WERI-Rb-1 (cell line): ENCODE data around the gene RPS4Y2.

Experiments used
- DNase-seq: peaks from one replicate; pipeline ENCODE4 v3.0.0-alpha.2; 2020
- H3K27ac ChIP-seq: fragments of 250-450 bp; sonication (Bioruptor Pico); 2 replicates; pipeline ENCODE4 v1.5.1; 2020; ENCODE audit warnings: mild to moderate bottlenecking, moderate library complexity
- H3K27me3 ChIP-seq: fragments of 250-450 bp; sonication (Bioruptor Pico); 2 replicates; pipeline ENCODE4 v1.5.1; 2021; ENCODE audit warnings: mild to moderate bottlenecking, low read depth, moderate library complexity; ENCODE audit not compliant: insufficient read depth, severe bottlenecking
- H3K36me3 ChIP-seq: fragments of 250-450 bp; sonication (Bioruptor Pico); 2 replicates; pipeline ENCODE4 v1.5.1; 2020; ENCODE audit warnings: mild to moderate bottlenecking, moderate library complexity
- H3K4me3 ChIP-seq: 2 replicates; pipeline ENCODE4 v1.5.1; 2011; ENCODE audit warnings: low read depth, mild to moderate bottlenecking, control low read depth, low read length
- H3K9me3 ChIP-seq: fragments of 250-450 bp; sonication (Bioruptor Pico); 2 replicates; pipeline ENCODE4 v1.5.1; 2021; ENCODE audit warnings: mild to moderate bottlenecking, moderate library complexity; ENCODE audit not compliant: severe bottlenecking
- TF ChIP-seq, protein P1 (sequence below): IDR thresholded peaks from 2 replicates; pipeline ENCODE4 v1.5.1; 2011; ENCODE audit warnings: low read depth, mild to moderate bottlenecking, control low read depth, inconsistent platforms, low read length

RPS4Y2 gene

DNA sequence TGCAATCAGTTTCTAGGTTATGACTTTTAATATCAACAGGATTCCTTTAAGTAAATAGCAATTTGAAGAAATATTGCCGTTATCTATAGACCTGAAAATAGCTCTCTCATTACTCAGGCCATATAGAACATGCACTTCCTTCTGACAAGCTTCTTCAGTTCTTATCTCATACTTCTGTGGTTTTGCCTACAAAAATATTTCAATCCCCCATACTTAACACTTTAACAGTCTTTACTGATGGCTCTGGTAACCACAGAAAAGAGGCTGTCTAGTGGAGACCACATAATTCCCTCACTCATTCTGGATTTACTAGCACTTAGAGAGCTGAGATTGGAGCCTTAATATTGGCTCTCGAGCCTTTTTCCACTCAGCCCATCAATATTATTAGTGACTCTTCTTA, 46.8 kb downstream of the RPS4Y2 start:
- H3K27me3 ChIP-seq, result no peaks in the 10 kb centered on the region
- no peak for DNase-seq
- TF ChIP-seq, protein P1, sequence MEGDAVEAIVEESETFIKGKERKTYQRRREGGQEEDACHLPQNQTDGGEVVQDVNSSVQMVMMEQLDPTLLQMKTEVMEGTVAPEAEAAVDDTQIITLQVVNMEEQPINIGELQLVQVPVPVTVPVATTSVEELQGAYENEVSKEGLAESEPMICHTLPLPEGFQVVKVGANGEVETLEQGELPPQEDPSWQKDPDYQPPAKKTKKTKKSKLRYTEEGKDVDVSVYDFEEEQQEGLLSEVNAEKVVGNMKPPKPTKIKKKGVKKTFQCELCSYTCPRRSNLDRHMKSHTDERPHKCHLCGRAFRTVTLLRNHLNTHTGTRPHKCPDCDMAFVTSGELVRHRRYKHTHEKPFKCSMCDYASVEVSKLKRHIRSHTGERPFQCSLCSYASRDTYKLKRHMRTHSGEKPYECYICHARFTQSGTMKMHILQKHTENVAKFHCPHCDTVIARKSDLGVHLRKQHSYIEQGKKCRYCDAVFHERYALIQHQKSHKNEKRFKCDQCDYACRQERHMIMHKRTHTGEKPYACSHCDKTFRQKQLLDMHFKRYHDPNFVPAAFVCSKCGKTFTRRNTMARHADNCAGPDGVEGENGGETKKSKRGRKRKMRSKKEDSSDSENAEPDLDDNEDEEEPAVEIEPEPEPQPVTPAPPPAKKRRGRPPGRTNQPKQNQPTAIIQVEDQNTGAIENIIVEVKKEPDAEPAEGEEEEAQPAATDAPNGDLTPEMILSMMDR, result no peak
- H3K4me3 ChIP-seq, result no peak overlapping the region
- no peaks in the 10 kb centered on the region for H3K36me3 ChIP-seq
- no peak overlapping the region for H3K27ac ChIP-seq
- H3K9me3 ChIP-seq, result no peaks in the 10 kb centered on the region

DNA sequence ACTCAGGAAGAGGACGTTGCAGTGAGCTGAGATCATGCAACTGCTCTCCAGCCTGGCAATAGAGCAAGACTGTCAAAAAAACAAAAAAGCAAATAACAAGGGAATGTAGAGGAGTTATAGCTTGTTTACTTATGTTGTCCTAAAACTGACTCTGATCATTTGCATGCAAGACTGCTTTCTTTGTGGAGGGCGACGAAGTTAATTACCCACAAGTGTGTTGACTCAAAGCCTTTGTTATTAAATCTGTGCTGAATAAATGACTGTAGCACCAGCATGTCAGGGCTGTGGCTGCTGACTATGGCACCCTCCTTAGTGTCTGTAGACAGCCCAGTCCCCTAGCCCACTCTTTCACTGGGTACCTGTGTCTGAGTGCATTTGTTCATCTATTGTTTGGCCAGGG, 50.3 kb downstream of the RPS4Y2 start:
- Histone ChIP-seq H3K4me3 (no peak overlapping the region), H3K27ac (no peak overlapping the region), H3K36me3 (no peaks in the 10 kb centered on the region), H3K27me3 (no peaks in the 10 kb centered on the region), H3K9me3 (no peaks in the 10 kb centered on the region)
- no peak for DNase-seq
- TF ChIP-seq, protein P1, result no peak

GRCh38 chrY:20813459-20813858, 57.6 kb downstream of the RPS4Y2 start:
- TF ChIP-seq, protein P1, result no peak
- Histone ChIP-seq H3K9me3 (no peaks in the 10 kb centered on the region), H3K27ac (no peak overlapping the region), H3K27me3 (no peaks in the 10 kb centered on the region), H3K4me3 (no peak overlapping the region), H3K36me3 (no peaks in the 10 kb centered on the region)
- DNase-seq, result no peak

- Histone ChIP-seq H3K36me3 (no peaks in the 10 kb centered on the region), H3K9me3 (no peaks in the 10 kb centered on the region), H3K27ac (no peak overlapping the region), H3K4me3 (no peak overlapping the region), H3K27me3 (no peaks in the 10 kb centered on the region)
- no peak for DNase-seq
- TF ChIP-seq, protein P1, result no peak
Measured at GRCh38 chrY:20814794-20815193, 58.9 kb downstream of the RPS4Y2 start.

GRCh38 chrY:20817067-20817466, 61.2 kb downstream of the RPS4Y2 start:
- TF ChIP-seq, protein P1, result no peak
- no peaks in the 10 kb centered on the region for H3K27me3 ChIP-seq

More at GRCh38 chrY:20817067-20817466, 61.2 kb downstream of the RPS4Y2 start:
- Histone ChIP-seq H3K4me3 (no peak overlapping the region), H3K36me3 (no peaks in the 10 kb centered on the region), H3K27ac (no peak overlapping the region), H3K9me3 (no peaks in the 10 kb centered on the region)
- no peak for DNase-seq
